ENCODE results near the gene PNMA6F.

- TF ChIP-seq, protein P1, sequence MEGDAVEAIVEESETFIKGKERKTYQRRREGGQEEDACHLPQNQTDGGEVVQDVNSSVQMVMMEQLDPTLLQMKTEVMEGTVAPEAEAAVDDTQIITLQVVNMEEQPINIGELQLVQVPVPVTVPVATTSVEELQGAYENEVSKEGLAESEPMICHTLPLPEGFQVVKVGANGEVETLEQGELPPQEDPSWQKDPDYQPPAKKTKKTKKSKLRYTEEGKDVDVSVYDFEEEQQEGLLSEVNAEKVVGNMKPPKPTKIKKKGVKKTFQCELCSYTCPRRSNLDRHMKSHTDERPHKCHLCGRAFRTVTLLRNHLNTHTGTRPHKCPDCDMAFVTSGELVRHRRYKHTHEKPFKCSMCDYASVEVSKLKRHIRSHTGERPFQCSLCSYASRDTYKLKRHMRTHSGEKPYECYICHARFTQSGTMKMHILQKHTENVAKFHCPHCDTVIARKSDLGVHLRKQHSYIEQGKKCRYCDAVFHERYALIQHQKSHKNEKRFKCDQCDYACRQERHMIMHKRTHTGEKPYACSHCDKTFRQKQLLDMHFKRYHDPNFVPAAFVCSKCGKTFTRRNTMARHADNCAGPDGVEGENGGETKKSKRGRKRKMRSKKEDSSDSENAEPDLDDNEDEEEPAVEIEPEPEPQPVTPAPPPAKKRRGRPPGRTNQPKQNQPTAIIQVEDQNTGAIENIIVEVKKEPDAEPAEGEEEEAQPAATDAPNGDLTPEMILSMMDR (IDR thresholded peaks at IDR 0.05): no peak
- no peak for TF ChIP-seq POLR2A (IDR thresholded peaks at IDR 0.05)
These were observed 36.3 kb upstream of the PNMA6F start for GRCh38 chrX:153357877-153358276.

Data from Peyer's patch (tissue), 4 donors.